NCI-H345 treated with DMSO at 0.1 percent for 48 hours (cell line): Measurements from ENCODE around the gene METTL17.
"Not testable (repeated sequence)": the region's sequence is repeated elsewhere in the genome, so short reads cannot be mapped to it uniquely, and the experiment has no call there.

Experiments
- DNase-seq: peaks from one replicate; lab custom pipeline; 2025; ENCODE audit not compliant: unreplicated experiment; lab: John Stamatoyannopoulos, UW

The METTL17 gene

GRCh38 chr14:20996521-20996920, 6.7 kb downstream of the METTL17 start:
- no peak for DNase-seq

GRCh38 chr14:20997115-20997514, 7.3 kb downstream of the METTL17 start:
- DNase-seq = no peak

- DNase-seq = no peak
These were observed 7.8 kb downstream of the METTL17 start for GRCh38 chr14:20997564-20997963.

GRCh38 chr14:20998139-20998538, 8.4 kb downstream of the METTL17 start:
- DNase-seq = no peak

- DNase-seq = no peak
These were observed 9.0 kb downstream of the METTL17 start, which contains the start of gene SLC39A2 for GRCh38 chr14:20998674-20999366. TSS of gene SLC39A2 (plus strand) at chr14:20999293. CDS start at chr14:20999447, 154 bp downstream.

GRCh38 chr14:20999591-20999990, 9.8 kb downstream of the METTL17 start:
- no peak for DNase-seq

GRCh38 chr14:21001218-21001617, 11.4 kb downstream of the METTL17 start:
- DNase-seq = no peak

GRCh38 chr14:21003788-21004346, 14.1 kb downstream of the METTL17 start:
- no peak for DNase-seq

GRCh38 chr14:21009721-21010120, 19.9 kb downstream of the METTL17 start:
- DNase-seq = not testable (repeated sequence)

GRCh38 chr14:21011136-21011535, 21.4 kb downstream of the METTL17 start:
- no peak for DNase-seq

- peak; percentile 70 for DNase-seq
These were observed 25.0 kb downstream of the METTL17 start for GRCh38 chr14:21014761-21015190.

- no peak for DNase-seq
These were observed 25.5 kb downstream of the METTL17 start for GRCh38 chr14:21015312-21015711.

GRCh38 chr14:21016413-21017190, 26.8 kb downstream of the METTL17 start:
- DNase-seq = no peak

GRCh38 chr14:21017528-21018245, 27.9 kb downstream of the METTL17 start:
- no peak for DNase-seq

- DNase-seq = no peak
These were observed 28.5 kb downstream of the METTL17 start for GRCh38 chr14:21018286-21018685.

- no peak for DNase-seq
These were observed 29.0 kb downstream of the METTL17 start for GRCh38 chr14:21018781-21019180.

GRCh38 chr14:21019366-21019765, 29.6 kb downstream of the METTL17 start:
- DNase-seq = no peak

- no peak for DNase-seq
These were observed 31.3 kb downstream of the METTL17 start for GRCh38 chr14:21020977-21021545.

GRCh38 chr14:21022686-21023085, 32.9 kb downstream of the METTL17 start:
- no peak for DNase-seq

- no peak for DNase-seq
These were observed 33.4 kb downstream of the METTL17 start for GRCh38 chr14:21023174-21023573.
